NCI-H345 treated with DMSO at 0.1 percent for 48 hours (cell line): ENCODE data around the gene GET3.
A peak's percentile ranks its signal among the peaks of the same experiment; 100 is the strongest.

Source experiments
- DNase-seq: peaks from one replicate; lab custom pipeline; 2025; ENCODE audit not compliant: unreplicated experiment; lab: John Stamatoyannopoulos, UW

GET3 gene

GRCh38 chr19:12750851-12751250 lies 13.6 kb downstream of the GET3 start:
- no peak for DNase-seq

- DNase-seq: no peak
These were observed 14.3 kb downstream of the GET3 start, which contains the start of gene BEST2 for GRCh38 chr19:12751635-12752034. Gene BEST2 (plus strand): TSS chr19:12751791. CDS start chr19:12752593, 802 bp downstream.

- DNase-seq: no peak
These were observed 14.9 kb downstream of the GET3 start for GRCh38 chr19:12752056-12752781.

- DNase-seq: no peak
These were observed 17.3 kb downstream of the GET3 start for GRCh38 chr19:12754465-12755196.

- no peak for DNase-seq
These were observed 19.0 kb downstream of the GET3 start for GRCh38 chr19:12756150-12756883.

GRCh38 chr19:12757544-12758274 lies 20.4 kb downstream of the GET3 start:
- no peak for DNase-seq

- DNase-seq: no peak
These were observed 22.4 kb downstream of the GET3 start for GRCh38 chr19:12759686-12760085.

- no peak for DNase-seq
These were observed 25.8 kb downstream of the GET3 start for GRCh38 chr19:12763100-12763499.

GRCh38 chr19:12764698-12765097 lies 27.4 kb downstream of the GET3 start:
- no peak for DNase-seq

GRCh38 chr19:12766051-12766521 lies 28.8 kb downstream of the GET3 start:
- DNase-seq: no peak

GRCh38 chr19:12767150-12767549 lies 29.9 kb downstream of the GET3 start:
- DNase-seq: no peak

GRCh38 chr19:12767666-12768065 lies 30.4 kb downstream of the GET3 start:
- no peak for DNase-seq

- DNase-seq: no peak
These were observed 32.4 kb downstream of the GET3 start for GRCh38 chr19:12769689-12770088.

- no peak for DNase-seq
These were observed 33.6 kb downstream of the GET3 start for GRCh38 chr19:12770922-12771321.

- no peak for DNase-seq
These were observed 35.0 kb downstream of the GET3 start for GRCh38 chr19:12772323-12772722.

GRCh38 chr19:12773571-12773970 lies 36.3 kb downstream of the GET3 start:
- DNase-seq: no peak

GRCh38 chr19:12774588-12775555 lies 37.6 kb downstream of the GET3 start, which contains the start of gene HOOK2:
Gene HOOK2 (minus strand): TSS chr19:12775552. CDS start chr19:12775449, 103 bp downstream.
- DNase-seq: peak; percentile 24

- no peak for DNase-seq
These were observed 40.1 kb downstream of the GET3 start for GRCh38 chr19:12777217-12778016.
